C4-2B (cell line): ENCODE measurements around the gene CLEC11A.

Source experiments
- CTCF ChIP-seq: fragments of 450-650 bp; conservative IDR thresholded peaks from 2 replicates; pipeline ENCODE4 v1.5.1; 2017; ENCODE audit warnings: mild to moderate bottlenecking
- ZFX ChIP-seq: fragments of 450-650 bp; IDR thresholded peaks from 2 replicates; pipeline ENCODE4 v1.6.1; 2017

DNA sequence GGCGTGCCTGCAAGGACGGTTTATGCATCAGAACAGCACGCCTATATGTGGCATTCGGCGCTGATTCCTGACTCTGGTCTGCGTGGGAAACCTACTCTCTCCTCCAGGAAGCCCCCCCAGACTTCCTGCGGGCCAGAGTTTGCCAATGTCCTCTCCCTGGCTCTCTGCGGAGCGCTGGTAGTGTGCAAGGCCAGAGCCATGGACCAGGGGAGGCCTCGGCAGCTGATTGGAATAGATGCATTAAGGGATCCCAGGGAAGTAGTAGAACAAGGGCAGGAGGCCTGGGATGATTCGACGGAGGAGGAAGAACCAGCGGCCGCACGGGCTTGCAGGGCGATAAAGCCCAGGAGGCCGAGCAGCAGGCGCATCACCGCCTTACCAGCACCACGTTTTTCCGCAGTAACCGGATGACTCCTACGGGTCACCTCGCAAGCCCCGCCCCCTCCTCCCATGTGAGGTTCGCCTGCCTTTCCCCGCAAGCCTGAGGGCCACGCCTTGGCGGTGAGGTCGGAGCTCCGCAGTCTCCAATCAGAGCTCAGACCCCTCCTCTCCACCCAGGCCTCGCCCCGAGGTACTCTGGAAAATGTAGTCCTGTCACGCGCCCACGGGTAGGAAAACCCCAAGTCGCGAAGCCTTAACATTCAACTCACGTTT is 5.0 kb downstream of the CLEC11A start:
- no peak for TF ChIP-seq CTCF
- TF ChIP-seq ZFX: no peak
